Coronary artery (tissue), 2 donors: Measurements from ENCODE around the gene PRICKLE1.

Experiments
- DNase-seq: peaks from one replicate; pipeline ENCODE4 v3.0.0-alpha.2; 2017; ENCODE audit warnings: low spot score
- H3K27ac ChIP-seq, 2 donors: fragments of 200-600 bp; sonication (generic); one replicate each; pipeline ENCODE4 v1.5.1; 2016 to 2019
- H3K4me3 ChIP-seq: fragments of 200-600 bp; sonication (generic); 2 replicates; pipeline ENCODE4 v1.5.1; 2016; ENCODE audit warnings: mild to moderate bottlenecking, moderate library complexity
- TF ChIP-seq, protein P1 (sequence below): fragments of 200-600 bp; sonication (generic); IDR thresholded peaks from one replicate; pipeline ENCODE4 v1.5.1; 2019; ENCODE audit warnings: antibody characterized with exemption

Gene PRICKLE1

DNA sequence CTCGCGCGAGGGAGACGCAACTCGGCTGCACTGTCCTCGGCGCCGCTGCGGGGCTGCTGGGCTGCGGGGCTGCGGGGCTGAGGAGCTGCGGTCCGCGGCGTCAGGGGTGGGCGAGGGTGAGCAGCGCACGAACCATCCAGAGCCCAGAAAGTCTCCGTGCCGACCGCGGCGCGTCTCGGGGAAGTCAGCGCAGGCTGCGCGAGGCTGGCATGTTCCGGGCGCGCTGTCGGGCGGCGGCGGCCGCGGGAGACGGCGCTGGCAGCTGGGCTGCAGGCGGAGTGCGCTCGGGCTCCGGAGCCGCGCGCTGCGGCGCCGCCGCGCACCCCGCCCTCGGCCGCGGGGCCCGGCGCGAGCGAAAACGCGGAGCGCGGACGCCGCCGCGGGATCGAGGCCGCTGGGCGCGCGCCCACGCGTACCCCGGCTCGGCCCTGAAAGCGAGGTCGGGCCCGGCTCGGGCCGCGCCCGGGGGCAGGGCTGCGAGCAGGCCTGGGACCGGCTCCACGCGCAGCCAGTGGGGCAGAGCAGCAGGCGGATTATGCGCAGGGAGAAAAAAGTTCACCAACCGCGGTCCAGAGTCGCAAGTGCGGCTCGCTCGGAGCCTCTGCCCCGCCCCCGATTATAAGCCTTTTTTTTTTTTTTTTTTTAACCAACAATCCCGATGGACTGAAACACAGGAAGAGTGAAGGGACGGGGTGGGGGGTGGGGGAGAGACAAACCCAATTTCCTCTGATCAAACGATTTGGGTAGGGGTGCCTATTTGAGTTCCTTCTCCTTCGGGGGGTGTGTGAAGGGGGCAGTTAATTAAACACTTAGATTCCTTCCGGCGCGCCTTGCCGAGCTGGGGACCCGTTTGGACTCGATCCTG lies at the start of gene PRICKLE1:
Gene PRICKLE1, minus strand, starts transcription at position 282 of the 865 bp plus-strand sequence. CDS start 117,230 bp downstream, outside the sequence.
- TF ChIP-seq, protein P1, sequence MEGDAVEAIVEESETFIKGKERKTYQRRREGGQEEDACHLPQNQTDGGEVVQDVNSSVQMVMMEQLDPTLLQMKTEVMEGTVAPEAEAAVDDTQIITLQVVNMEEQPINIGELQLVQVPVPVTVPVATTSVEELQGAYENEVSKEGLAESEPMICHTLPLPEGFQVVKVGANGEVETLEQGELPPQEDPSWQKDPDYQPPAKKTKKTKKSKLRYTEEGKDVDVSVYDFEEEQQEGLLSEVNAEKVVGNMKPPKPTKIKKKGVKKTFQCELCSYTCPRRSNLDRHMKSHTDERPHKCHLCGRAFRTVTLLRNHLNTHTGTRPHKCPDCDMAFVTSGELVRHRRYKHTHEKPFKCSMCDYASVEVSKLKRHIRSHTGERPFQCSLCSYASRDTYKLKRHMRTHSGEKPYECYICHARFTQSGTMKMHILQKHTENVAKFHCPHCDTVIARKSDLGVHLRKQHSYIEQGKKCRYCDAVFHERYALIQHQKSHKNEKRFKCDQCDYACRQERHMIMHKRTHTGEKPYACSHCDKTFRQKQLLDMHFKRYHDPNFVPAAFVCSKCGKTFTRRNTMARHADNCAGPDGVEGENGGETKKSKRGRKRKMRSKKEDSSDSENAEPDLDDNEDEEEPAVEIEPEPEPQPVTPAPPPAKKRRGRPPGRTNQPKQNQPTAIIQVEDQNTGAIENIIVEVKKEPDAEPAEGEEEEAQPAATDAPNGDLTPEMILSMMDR, result no peak
- Histone ChIP-seq H3K27ac (peak within 1 kb of the TSS in 1 of 2 donors; percentile 76), H3K4me3 (peak within 1 kb of the TSS; percentile 86)
- DNase-seq, result peak; percentile 77

DNA sequence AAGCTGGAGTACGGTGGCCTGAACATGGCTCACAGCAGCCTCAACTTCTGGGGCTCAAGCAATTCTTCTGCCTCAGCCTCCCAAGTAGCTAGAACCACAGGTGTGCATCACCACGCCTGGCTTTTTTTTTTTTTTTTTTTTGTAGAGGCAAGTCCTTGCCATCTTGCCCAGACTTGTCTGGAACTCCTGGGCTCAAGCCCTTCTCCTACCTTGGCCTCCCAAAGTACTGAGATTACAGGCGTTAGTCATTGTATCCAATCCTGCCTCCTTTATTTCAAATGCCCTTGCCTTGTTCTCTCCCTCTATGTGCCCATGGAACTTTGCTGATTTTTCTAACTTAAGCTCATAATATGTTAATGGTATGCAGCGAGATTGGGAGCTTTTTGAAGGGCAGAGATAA lies 49.2 kb upstream of the PRICKLE1 start:
- no peak overlapping the region for H3K4me3 ChIP-seq
- H3K27ac ChIP-seq, result no peak overlapping the region
- TF ChIP-seq, protein P1, result no peak
- DNase-seq, result no peak

DNA sequence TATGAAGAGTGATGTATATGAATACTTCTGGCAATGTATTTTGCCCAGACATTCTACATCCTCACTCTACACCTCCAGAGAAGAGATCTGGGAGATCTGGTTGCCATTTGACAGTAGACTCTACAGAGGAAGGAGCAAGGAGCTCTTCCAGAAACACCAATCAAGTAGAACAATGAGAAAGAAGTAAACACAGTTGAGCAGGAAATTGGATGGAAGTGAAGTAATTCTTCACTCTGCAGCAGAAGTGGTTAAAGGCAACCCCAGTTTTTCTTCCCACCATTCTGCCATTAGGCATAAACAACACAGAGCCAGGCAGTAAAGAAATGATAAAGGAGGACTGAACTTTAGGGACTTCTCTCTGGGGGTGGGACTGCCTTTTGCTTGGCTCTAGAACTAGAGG lies 48.5 kb upstream of the PRICKLE1 start:
- H3K4me3 ChIP-seq, result no peak overlapping the region
- TF ChIP-seq, protein P1, result no peak
- H3K27ac ChIP-seq, result no peak overlapping the region
- no peak for DNase-seq

DNA sequence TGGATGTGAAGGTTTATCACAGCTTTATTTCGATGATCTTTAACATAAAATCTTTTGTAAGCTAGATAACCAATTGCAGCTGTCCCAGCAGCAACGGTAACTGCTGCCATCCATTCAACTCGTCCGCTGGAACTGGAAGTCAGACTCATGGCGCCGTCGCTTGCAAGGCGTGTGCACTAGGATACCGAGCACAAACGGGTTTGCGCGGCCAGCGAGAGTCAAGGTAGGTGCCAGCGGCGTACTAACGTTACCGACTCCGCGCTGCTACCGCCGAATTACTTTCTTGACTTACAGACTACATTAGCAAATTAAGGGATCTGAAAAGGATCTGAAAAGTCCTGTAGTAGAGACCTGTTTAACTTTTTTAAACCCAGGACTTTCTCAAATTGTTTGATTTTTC lies 47.4 kb upstream of the PRICKLE1 start:
- Histone ChIP-seq H3K27ac (no peak overlapping the region), H3K4me3 (no peak overlapping the region)
- DNase-seq, result no peak
- TF ChIP-seq, protein P1, result no peak

DNA sequence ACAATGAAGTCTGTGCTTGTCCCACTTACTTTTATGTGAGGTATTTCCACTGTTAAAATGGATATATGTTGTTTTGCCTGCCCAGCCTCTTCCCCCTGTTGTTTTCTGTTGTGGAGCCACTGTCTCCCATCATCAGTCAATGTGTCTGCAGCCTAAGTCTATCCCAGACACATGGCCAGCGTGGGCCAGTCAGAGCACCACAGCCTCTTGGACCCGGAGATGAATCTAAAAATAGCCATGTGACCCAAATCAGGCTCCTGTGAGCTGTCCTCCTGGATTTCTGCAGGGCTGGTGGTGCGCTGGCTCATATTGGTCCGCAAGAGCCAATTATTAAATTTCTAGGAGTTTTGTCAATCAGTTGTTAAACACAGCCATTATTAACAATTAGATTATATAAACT lies 44.0 kb upstream of the PRICKLE1 start:
- DNase-seq, result no peak
- Histone ChIP-seq H3K27ac (no peak overlapping the region), H3K4me3 (no peak overlapping the region)
- TF ChIP-seq, protein P1, result no peak

DNA sequence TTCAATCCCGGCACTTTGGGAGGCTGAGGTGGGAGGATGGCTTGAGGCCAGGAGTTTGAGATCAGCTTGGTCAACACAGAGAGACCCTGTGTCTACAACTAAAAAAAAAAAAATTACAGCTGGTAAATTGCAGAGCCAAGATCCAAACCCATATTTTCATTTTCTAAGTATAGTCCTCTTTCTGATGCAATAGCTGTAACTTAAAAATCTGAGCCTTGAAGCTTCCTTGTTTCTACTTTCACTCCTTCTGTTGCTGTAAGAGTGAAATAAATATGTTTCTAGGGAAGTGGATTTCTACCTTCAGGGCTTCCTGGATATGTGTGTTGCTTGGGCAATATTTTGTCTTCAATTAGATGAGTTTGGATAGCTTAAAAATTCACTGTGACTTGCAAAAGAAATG lies 42.0 kb upstream of the PRICKLE1 start:
- no peak for DNase-seq
- Histone ChIP-seq H3K27ac (no peak overlapping the region), H3K4me3 (no peak overlapping the region)
- TF ChIP-seq, protein P1, result no peak

DNA sequence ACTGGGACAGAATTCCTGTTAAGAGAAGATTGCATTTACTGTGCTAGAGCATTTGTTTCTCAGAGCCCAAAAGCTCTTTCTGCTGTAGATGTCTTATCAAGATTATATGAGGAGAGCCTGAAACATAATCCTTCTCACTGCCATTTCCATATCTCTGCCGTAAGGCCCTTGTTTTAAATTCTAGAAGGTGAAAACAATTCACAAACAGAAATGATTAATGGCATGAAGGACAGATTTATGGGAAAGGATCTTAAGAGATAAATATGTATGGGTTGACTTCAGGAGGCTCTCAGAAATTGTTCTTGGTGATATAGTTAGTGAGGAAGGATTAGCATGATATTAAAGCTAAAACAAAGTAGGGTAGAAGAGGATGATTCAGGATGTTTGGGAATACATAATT lies 40.8 kb upstream of the PRICKLE1 start:
- Histone ChIP-seq H3K4me3 (no peak overlapping the region), H3K27ac (no peak overlapping the region)
- TF ChIP-seq, protein P1, result no peak
- DNase-seq, result no peak
